Measurements from ENCODE around the gene TMEM91.

GRCh38 chr19:41341669-41342490 is 34.5 kb upstream of the TMEM91 start:
- TF ChIP-seq POLR2AphosphoS5 (IDR thresholded peaks at IDR 0.05; ENCODE audit: low read depth, low read length) (no peak), SIN3A (IDR thresholded peaks at IDR 0.05; ENCODE audit: borderline replicate concordance, insufficient read depth, low read length) (no peak)

Data from PFSK-1 (cell line).